Mesendoderm (in vitro differentiated cells): ENCODE measurements around the gene GPR61. TPM values are rescaled to one million over a fixed set of nuclear protein-coding genes. Genes with fewer than 3 reads are reported as not detected.

ENCODE experiments used
- small RNA-seq: library from polyadenylated mRNA; stranded (forward); fragments of <200 nt; extraction: miRNeasy Mini kit (QIAGEN cat#:217004); gene quantifications from one replicate; pipeline ENCODE3, GENCODE V24; 2013; ENCODE audit not compliant: insufficient read depth

Gene GPR61

Small RNAs within 50 kb of the gene (small RNA-seq; reads per million reads assigned to genes)
- gene RNU6V: not detected
